Activated CD4-positive, alpha-beta T cell treated with anti-CD3 and anti-CD28 coated beads, Interleukin-2, amount 10 ng/mL, durations not matched to agents 7 days and 5 days (primary cell): Measurements from ENCODE around the gene TRPM3. TPM values are rescaled to one million over a fixed set of nuclear protein-coding genes. Genes with fewer than 3 reads are reported as not detected.
"Not testable (repeated sequence)": the region's sequence is repeated elsewhere in the genome, so short reads cannot be mapped to it uniquely, and the experiment has no call there.

ENCODE experiments used
- CTCF ChIA-PET: fragments of 350-600 bp; sonication (Branson Sonifier 250); formaldehyde crosslinking; loops from one replicate; lab custom pipeline; 2021; ENCODE audit warnings: antibody characterized with exemption; lab: Charles Lee
- POLR2A ChIA-PET: fragments of 350-600 bp; sonication (Branson Sonifier 250); formaldehyde crosslinking; loops from one replicate; lab custom pipeline; 2021; ENCODE audit warnings: antibody characterized with exemption; lab: Charles Lee
- DNase-seq: peaks from one replicate; pipeline ENCODE4 v3.0.0-alpha.2; 2020
- H3K27ac Mint-ChIP-seq: one replicate; pipeline ENCODE4 v1.8.0; 2021; ENCODE audit warnings: mild to moderate bottlenecking, moderate library complexity, mixed read lengths
- H3K27me3 Mint-ChIP-seq: one replicate; pipeline ENCODE4 v1.8.0; 2021; ENCODE audit warnings: mixed read lengths
- H3K36me3 Mint-ChIP-seq: one replicate; pipeline ENCODE4 v1.8.0; 2021; ENCODE audit warnings: low read depth, mixed read lengths
- H3K4me1 Mint-ChIP-seq: one replicate; pipeline ENCODE4 v1.8.0; 2021; ENCODE audit warnings: mixed read lengths
- H3K4me3 Mint-ChIP-seq: one replicate; pipeline ENCODE4 v1.8.0; 2021; ENCODE audit warnings: mild to moderate bottlenecking, moderate library complexity, mixed read lengths
- H3K9me3 Mint-ChIP-seq: one replicate; pipeline ENCODE4 v1.8.0; 2021; ENCODE audit warnings: mixed read lengths
- total RNA-seq, 2 experiments: library from RNA; stranded (reverse); gene quantifications; one replicate each; pipeline ENCODE4 v1.2.3, GENCODE V29; 2021

The TRPM3 gene
- total RNA-seq, 2 experiments from 2014 or later: not detected

DNA sequence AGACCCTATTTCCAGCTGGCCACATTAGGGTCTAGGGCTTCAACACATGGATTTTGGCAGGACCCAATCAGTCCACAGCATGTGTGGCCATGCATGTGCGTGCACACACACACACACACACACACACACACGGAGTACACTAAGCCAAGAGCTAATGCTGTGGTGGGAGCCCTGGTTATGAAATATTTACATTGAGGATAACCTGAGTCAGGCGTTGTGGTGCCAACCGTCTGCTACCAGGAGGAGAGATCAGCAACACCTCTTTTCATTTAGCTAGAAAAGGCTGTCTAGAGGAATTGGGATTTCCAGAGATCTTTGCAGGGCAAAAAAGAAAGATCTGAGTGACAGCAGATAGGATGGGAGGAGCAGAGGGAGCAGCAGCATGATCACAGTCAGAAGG, 141.5 kb downstream of the TRPM3 start:
- Mint-ChIP-seq H3K27me3 (no peaks in the 10 kb centered on the region), H3K4me3 (no peak overlapping the region), H3K4me1 (no peaks in the 10 kb centered on the region), H3K36me3 (no peaks in the 10 kb centered on the region), H3K27ac (no peak overlapping the region), H3K9me3 (no peaks in the 10 kb centered on the region)
- ChIA-PET POLR2A (no interaction called here), CTCF (interaction anchor here (1.2 kb wide), 1 partner anchor 43 kb away, joined by 5 read pairs; no protein-coding TSS in a partner anchor)
- no peak for DNase-seq

DNA sequence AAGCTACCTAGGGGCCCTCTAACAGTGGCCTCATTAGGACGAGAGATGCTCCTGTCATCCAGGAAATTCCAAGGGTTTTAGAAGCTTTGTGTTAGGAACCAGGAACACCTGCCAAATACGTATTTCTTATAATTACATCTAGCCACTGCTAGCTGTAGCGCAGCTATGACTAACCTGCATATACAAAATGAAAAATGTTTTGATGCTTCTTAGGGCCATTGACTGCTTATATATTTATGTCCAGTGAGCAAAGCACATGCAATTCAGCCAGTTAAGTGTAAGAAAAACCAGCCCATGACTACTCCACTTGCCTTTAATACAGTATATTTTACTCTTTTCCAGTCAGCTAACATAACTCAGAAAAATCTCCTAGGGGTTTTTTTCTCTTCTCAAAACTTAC, 143.3 kb downstream of the TRPM3 start:
- ChIA-PET POLR2A (no interaction called here), CTCF (no interaction called here)
- Mint-ChIP-seq H3K4me3 (no peak overlapping the region), H3K4me1 (no peaks in the 10 kb centered on the region), H3K9me3 (no peaks in the 10 kb centered on the region), H3K36me3 (no peaks in the 10 kb centered on the region), H3K27me3 (no peaks in the 10 kb centered on the region), H3K27ac (no peak overlapping the region)
- no peak for DNase-seq

DNA sequence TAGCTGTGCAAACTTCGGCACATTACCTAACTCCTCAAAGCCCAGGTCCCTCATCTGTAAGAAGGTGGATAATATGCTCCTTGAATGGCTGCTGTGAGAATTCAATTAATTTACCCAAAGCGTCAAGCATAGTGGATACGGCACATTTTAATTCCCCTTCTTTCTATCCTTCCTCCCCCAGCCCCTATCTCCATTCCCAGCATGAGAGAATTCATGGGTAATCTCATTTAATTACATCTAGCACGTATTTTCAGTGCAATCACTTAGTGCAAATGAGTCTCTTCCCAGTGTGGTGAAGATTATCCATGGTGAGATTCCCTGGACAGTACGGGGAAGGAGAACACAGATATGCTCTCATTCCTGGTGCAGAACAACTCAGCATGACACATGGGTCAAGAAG, 145.6 kb downstream of the TRPM3 start:
- no peaks in the 10 kb centered on the region for H3K36me3 Mint-ChIP-seq
- CTCF ChIA-PET: no interaction called here
- H3K27me3 Mint-ChIP-seq: no peaks in the 10 kb centered on the region
- H3K27ac Mint-ChIP-seq: no peak overlapping the region
- no peaks in the 10 kb centered on the region for H3K9me3 Mint-ChIP-seq
- DNase-seq: no peak
- no peak overlapping the region for H3K4me3 Mint-ChIP-seq
- POLR2A ChIA-PET: no interaction called here
- H3K4me1 Mint-ChIP-seq: no peaks in the 10 kb centered on the region

DNA sequence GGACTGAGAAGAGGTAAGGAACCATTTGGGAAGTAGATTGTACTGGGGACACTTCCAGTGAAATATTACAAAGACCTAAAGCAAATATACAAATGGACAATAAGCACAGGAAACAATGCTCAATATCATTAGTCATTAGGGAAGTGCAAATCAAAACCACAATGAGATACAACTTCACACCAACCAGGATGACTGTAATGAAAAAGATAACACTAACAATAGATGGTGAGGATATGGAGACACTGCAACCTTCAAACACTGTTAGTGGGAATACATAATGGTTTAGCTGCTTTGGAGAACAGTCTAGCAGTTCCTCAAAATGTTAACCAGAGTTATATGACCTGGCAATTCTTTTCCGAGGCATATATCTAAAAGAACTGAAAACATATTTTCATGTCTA, 149.7 kb downstream of the TRPM3 start:
- H3K4me3 Mint-ChIP-seq: no peak overlapping the region
- no peaks in the 10 kb centered on the region for H3K27me3 Mint-ChIP-seq
- no peaks in the 10 kb centered on the region for H3K36me3 Mint-ChIP-seq
- CTCF ChIA-PET: no interaction called here
- POLR2A ChIA-PET: no interaction called here
- H3K4me1 Mint-ChIP-seq: no peaks in the 10 kb centered on the region
- DNase-seq: no peak
- H3K27ac Mint-ChIP-seq: no peak overlapping the region
- H3K9me3 Mint-ChIP-seq: no peaks in the 10 kb centered on the region

DNA sequence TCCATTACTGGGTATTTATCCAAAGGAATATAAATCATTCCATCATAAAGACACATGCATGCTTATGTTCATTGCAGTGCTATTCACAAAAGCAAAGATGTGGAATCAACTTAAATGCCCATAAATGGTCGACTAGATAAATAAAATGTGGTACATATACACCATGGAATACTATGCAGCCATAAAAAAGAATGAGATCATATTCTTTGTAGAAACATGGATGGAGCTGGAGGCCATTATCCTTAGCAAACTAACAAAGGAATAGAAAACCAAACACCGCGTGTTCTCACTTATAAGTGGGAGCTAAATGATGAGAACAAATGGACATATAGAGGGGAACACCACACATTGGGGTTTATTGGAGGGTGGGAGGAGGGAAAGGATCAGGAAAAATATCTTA, 155.0 kb downstream of the TRPM3 start:
- H3K4me1 Mint-ChIP-seq, POLR2A ChIA-PET, H3K27me3 Mint-ChIP-seq, H3K27ac Mint-ChIP-seq, CTCF ChIA-PET, H3K9me3 Mint-ChIP-seq, H3K36me3 Mint-ChIP-seq, DNase-seq, H3K4me3 Mint-ChIP-seq: not testable (repeated sequence)

DNA sequence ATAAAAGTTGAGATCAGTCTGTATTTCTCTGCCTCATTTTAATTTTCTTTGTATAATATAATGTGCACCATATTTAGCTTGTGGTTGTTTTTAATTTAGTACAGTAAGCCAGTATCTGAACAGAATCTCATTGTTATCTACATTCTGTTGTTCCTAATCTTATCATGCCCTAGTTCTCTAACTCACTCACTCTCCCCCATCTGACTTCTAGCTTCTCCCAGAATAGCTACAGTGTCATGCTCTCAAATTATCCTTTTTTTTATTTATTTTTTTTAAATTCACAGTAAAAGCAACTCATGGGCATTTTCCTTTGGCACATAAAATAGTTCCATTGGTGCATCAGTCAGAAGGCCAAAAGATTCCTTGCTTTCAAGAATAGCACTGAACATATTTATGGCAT, 156.6 kb downstream of the TRPM3 start:
- DNase-seq: no peak
- Mint-ChIP-seq H3K4me1 (no peaks in the 10 kb centered on the region), H3K4me3 (no peak overlapping the region), H3K9me3 (no peaks in the 10 kb centered on the region), H3K27ac (no peak overlapping the region), H3K27me3 (no peaks in the 10 kb centered on the region), H3K36me3 (no peaks in the 10 kb centered on the region)
- POLR2A ChIA-PET: no interaction called here
- CTCF ChIA-PET: no interaction called here

DNA sequence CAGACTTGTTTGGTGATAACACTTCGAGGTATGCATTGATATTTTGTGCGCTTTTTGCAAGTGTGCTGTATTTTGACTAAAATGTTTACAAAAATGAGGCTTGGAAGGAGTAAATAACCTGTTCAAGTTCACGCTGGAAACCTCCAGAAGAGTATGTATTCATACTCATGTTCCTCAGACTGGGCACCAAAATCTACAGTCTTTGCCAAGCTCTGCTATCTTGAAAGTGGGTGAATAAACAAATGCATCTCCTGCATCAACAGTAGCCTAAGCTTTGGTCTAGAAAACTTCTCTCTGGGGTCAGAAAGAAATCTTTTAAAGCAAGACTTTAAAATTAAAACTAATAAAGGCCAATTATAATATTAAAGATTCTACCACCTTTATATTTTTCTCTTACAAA, 157.9 kb downstream of the TRPM3 start:
- Mint-ChIP-seq H3K9me3 (no peaks in the 10 kb centered on the region), H3K27ac (no peak overlapping the region), H3K4me1 (no peaks in the 10 kb centered on the region), H3K4me3 (no peak overlapping the region), H3K36me3 (no peaks in the 10 kb centered on the region), H3K27me3 (no peaks in the 10 kb centered on the region)
- DNase-seq: no peak
- ChIA-PET CTCF (interaction anchor here (1.0 kb wide), 1 partner anchor 36 kb away, joined by 3 read pairs; no protein-coding TSS in a partner anchor), POLR2A (no interaction called here)

DNA sequence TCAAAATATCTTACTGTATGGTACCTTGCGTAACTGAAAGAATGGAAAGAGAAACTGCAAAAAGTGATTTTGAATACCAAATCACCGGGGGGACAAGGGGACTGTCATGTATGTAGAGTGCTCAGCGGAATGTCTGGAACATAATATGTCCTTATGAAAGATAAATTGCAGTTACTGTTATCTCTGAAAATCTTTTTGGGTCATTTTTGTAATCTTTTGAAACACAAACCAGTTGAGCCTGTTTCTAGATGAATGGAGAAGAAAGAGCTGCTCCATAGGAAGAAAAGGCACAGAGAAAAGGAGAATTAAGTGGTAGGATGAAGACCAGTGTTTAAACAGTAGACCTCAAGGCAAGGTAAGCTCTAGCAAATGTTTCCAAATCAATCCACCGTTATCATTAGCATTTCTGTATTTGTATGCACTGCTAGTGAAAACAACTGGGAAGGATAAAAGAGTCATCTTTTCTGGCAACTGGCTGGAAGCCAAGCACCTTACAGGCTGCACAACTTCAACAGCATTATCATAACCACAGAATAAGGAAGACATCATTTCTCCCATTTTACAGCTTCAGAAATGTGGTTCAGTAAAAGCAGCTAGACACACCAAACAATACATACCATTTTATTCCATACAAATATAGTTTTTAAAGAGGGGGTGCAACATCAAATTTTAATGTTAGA, 158.5 kb downstream of the TRPM3 start:
- H3K27me3 Mint-ChIP-seq: no peaks in the 10 kb centered on the region
- no peaks in the 10 kb centered on the region for H3K9me3 Mint-ChIP-seq
- H3K27ac Mint-ChIP-seq: no peak overlapping the region
- H3K4me1 Mint-ChIP-seq: no peaks in the 10 kb centered on the region
- ChIA-PET POLR2A (no interaction called here), CTCF (no interaction called here)
- no peak overlapping the region for H3K4me3 Mint-ChIP-seq
- no peaks in the 10 kb centered on the region for H3K36me3 Mint-ChIP-seq
- no peak for DNase-seq

DNA sequence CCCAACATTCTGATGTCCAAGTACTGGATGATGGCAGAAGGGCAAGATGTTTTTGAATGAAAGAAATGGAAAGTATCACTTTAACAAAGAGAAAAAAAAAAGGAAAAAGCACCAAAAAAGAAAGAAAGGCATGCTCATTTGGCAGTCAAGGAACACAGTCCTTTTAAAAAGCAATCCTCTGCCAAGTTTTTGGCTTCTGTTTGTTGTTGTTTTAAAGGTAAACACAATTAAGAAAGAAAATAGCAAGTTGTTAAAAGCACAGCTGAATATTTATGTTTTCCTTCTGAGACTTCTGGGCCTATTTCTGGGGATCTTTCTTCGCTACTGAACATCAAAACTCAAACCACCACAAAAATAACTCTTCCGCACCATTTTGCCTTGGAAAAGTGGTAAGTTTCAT, 162.1 kb downstream of the TRPM3 start:
- ChIA-PET CTCF (interaction anchor here (0.6 to 0.7 kb wide), 2 partner anchors 33 to 1398 kb away, joined by 3 to 7 read pairs; no protein-coding TSS in a partner anchor), POLR2A (no interaction called here)
- Mint-ChIP-seq H3K9me3 (no peaks in the 10 kb centered on the region), H3K4me1 (no peaks in the 10 kb centered on the region), H3K4me3 (no peak overlapping the region), H3K27ac (no peak overlapping the region), H3K36me3 (no peaks in the 10 kb centered on the region), H3K27me3 (no peaks in the 10 kb centered on the region)
- DNase-seq: no peak

DNA sequence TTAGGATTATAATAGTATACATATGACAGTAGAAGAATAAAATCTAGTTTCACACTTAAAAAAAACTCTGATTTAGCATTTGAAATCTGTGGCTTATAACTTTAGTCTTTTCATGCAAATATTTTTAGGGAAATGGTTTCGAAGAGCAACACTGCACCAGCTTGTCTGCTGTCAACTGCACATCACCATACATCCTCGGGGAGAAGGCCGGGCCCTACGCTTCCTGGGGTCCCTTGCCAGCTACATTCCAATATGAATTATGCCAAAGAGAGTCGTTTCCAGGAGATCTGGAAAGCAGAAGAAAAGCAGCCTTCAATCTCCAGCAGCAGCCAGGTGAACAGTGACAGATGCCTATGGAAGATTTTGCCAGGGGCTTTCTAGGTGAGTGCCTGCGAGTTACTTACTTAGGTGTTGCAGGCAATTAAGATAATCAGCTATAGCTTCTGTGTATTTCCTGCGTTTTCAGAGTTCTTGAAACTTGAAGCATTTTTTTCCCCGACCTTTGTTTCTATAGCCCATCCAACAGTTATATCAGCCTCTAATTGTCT, 166.8 kb downstream of the TRPM3 start:
- DNase-seq: no peak
- Mint-ChIP-seq H3K36me3 (no peaks in the 10 kb centered on the region), H3K4me3 (no peak overlapping the region), H3K27ac (no peak overlapping the region), H3K9me3 (no peaks in the 10 kb centered on the region), H3K27me3 (no peaks in the 10 kb centered on the region), H3K4me1 (no peaks in the 10 kb centered on the region)
- POLR2A ChIA-PET: no interaction called here
- CTCF ChIA-PET: no interaction called here

DNA sequence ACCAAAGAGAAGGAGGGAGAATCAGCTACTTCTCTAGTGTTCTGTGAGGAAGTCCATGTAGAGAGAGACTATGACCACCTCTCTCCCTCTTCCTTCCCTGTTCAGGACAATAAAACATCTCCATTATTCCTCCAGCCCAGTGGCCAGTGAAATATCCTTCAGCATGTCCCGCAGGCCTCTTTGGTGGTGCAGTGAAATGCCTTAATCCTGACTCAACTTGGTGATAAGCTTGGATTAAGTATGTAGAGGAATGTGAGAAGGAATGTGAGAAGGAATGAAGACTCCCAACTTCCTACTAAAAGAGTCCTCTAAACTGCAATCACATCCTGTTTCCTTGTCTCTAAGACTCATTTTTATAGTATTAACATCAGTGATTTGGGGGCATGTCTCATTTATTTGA, 167.3 kb downstream of the TRPM3 start:
- Mint-ChIP-seq H3K27ac (no peak overlapping the region), H3K4me1 (no peaks in the 10 kb centered on the region), H3K4me3 (no peak overlapping the region), H3K27me3 (no peaks in the 10 kb centered on the region), H3K9me3 (no peaks in the 10 kb centered on the region), H3K36me3 (no peaks in the 10 kb centered on the region)
- ChIA-PET CTCF (no interaction called here), POLR2A (no interaction called here)
- no peak for DNase-seq

DNA sequence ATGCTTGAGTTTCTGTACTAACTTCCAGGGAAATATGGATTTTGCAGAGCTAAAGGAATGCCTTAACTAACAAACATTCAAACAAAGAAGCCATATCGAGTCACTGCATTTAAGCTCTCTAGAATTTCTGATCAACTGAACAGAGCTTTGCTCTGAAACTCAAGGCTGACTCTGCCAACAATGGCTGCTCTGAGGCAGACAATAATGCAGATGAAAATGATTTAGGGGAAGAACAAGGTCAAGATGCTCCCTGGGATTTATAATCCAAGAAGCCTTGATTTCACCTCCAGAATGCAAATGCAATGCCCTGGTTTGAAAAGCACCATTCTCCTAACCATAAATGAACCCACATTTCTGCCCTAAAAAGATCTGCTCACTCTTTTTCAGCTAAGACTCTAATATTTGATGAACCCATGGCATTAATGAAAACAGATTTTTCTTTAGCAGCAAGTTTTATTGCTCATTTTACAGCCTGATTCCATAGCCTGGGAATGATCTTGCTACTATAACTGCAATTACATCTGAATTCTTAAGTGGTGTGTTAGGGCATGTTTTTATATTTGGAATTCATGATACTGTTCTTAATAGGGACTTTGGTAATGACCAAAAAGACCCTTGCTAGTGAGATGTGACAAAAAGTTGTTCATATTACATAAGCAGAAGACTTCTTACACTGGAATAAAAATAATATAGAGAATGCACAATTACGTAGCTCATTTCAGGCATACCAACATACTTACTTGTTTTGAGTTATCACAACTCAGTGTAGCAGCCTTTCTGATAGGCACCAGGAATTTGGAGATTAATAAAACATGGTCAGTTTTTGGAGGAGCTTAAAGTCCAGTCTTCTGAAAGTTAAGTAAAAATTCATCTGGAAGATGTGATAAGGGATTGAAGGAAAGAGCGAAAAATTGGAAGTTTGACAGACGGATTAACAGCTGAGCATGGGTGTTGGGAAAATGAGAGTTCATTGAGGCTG, 169.4 kb downstream of the TRPM3 start:
- ChIA-PET CTCF (no interaction called here), POLR2A (no interaction called here)
- no peaks in the 10 kb centered on the region for H3K36me3 Mint-ChIP-seq
- no peaks in the 10 kb centered on the region for H3K27me3 Mint-ChIP-seq
- no peak overlapping the region for H3K4me3 Mint-ChIP-seq
- DNase-seq: no peak
- H3K9me3 Mint-ChIP-seq: no peaks in the 10 kb centered on the region
- no peaks in the 10 kb centered on the region for H3K4me1 Mint-ChIP-seq
- no peak overlapping the region for H3K27ac Mint-ChIP-seq

DNA sequence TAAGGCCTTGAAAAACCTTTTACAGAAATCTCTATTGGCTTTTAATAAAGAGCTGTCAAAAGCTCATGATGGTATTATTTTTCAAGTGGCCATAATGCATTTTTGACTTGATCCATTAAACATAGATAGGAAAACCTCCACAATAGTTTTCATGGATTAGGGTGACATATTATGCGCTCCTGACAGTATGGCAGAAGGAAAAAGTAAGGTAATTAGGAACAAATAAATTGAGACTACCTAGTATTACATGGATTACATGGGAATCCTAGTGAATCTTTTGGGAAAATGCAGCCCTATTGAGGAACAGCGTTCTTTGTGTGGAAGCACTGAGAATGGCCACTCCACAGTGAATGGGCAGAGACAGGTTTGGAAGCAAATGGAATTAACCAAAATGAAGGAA, 171.2 kb downstream of the TRPM3 start:
- POLR2A ChIA-PET: no interaction called here
- no peaks in the 10 kb centered on the region for H3K27me3 Mint-ChIP-seq
- H3K4me3 Mint-ChIP-seq: no peak overlapping the region
- no peak for DNase-seq
- H3K9me3 Mint-ChIP-seq: no peaks in the 10 kb centered on the region
- no peaks in the 10 kb centered on the region for H3K36me3 Mint-ChIP-seq
- no peaks in the 10 kb centered on the region for H3K4me1 Mint-ChIP-seq
- no peak overlapping the region for H3K27ac Mint-ChIP-seq
- CTCF ChIA-PET: no interaction called here
